ENCODE data around the gene TMEM258. TPM values are rescaled to one million over a fixed set of nuclear protein-coding genes. Genes with fewer than 3 reads are reported as not detected.

The TMEM258 gene
- total RNA-seq, 2 experiments from 2014 or later, result 162 to 170 TPM

- no peak overlapping the region for H3K4me3 Mint-ChIP-seq
- intact Hi-C loops (cut with micrococcal nuclease), result no loop called here
- DNase-seq (no peak), ATAC-seq (no peak)
- ChIA-PET POLR2A (interaction anchor here (0.8 kb wide), 1 partner anchor 10 kb away, joined by 3 read pairs; no protein-coding TSS in a partner anchor), CTCF (interaction anchor here (0.6 to 1.5 kb wide), 2 partner anchors 23 to 36 kb away, joined by 3 read pairs; no protein-coding TSS in a partner anchor)
- H3K27ac Mint-ChIP-seq, result no peak overlapping the region
- no peak for TF ChIP-seq CTCF (IDR thresholded peaks at IDR 0.05)
- no peaks in the 10 kb centered on the region for H3K4me1 Mint-ChIP-seq (ENCODE audit: low read depth)
- no peaks in the 10 kb centered on the region for H3K36me3 Mint-ChIP-seq (ENCODE audit: low read depth)
- H3K27me3 Mint-ChIP-seq, result no peaks in the 10 kb centered on the region
- H3K9me3 Mint-ChIP-seq, result no peaks in the 10 kb centered on the region
Measured at GRCh38 chr11:61769169-61769920, 23.1 kb downstream of the TMEM258 start.

- ATAC-seq, result no peak
Measured at GRCh38 chr11:61768376-61769076, 23.9 kb downstream of the TMEM258 start.

GRCh38 chr11:61766353-61766841 lies 26.0 kb downstream of the TMEM258 start:
- no peak for TF ChIP-seq CTCF (IDR thresholded peaks at IDR 0.05)
- ChIA-PET POLR2A (no interaction called here), CTCF (interaction anchor here (1.1 to 1.5 kb wide), 2 partner anchors 8 to 13 kb away, joined by 3 read pairs; no protein-coding TSS in a partner anchor)
- H3K9me3 Mint-ChIP-seq, result no peaks in the 10 kb centered on the region
- no peak for ATAC-seq
- no peak for DNase-seq
- H3K36me3 Mint-ChIP-seq (ENCODE audit: low read depth), result no peaks in the 10 kb centered on the region
- H3K4me3 Mint-ChIP-seq, result no peak overlapping the region
- intact Hi-C loops (cut with micrococcal nuclease), result no loop called here
- H3K27me3 Mint-ChIP-seq, result no peaks in the 10 kb centered on the region
- no peak overlapping the region for H3K27ac Mint-ChIP-seq
- no peaks in the 10 kb centered on the region for H3K4me1 Mint-ChIP-seq (ENCODE audit: low read depth)

More at GRCh38 chr11:61768376-61769076, 23.9 kb downstream of the TMEM258 start:
- POLR2A ChIA-PET, result interaction anchor here (0.8 kb wide), 1 partner anchor 11 kb away, joined by 3 read pairs; no protein-coding TSS in a partner anchor
- Mint-ChIP-seq H3K9me3 (no peaks in the 10 kb centered on the region), H3K27me3 (no peaks in the 10 kb centered on the region), H3K4me1 (ENCODE audit: low read depth) (no peaks in the 10 kb centered on the region), H3K4me3 (no peak overlapping the region), H3K36me3 (ENCODE audit: low read depth) (no peaks in the 10 kb centered on the region), H3K27ac (no peak overlapping the region)
- no peak for TF ChIP-seq CTCF (IDR thresholded peaks at IDR 0.05)
- CTCF ChIA-PET, result interaction anchor here (1.5 to 1.6 kb wide), 2 partner anchors 35 kb away, joined by 3 to 4 read pairs; no protein-coding TSS in a partner anchor
- no peak for DNase-seq
- intact Hi-C loops (cut with micrococcal nuclease), result no loop called here

GRCh38 chr11:61765550-61766253 lies 26.7 kb downstream of the TMEM258 start:
- Mint-ChIP-seq H3K4me3 (no peak overlapping the region), H3K9me3 (no peaks in the 10 kb centered on the region), H3K36me3 (ENCODE audit: low read depth) (no peaks in the 10 kb centered on the region), H3K4me1 (ENCODE audit: low read depth) (no peaks in the 10 kb centered on the region), H3K27me3 (no peaks in the 10 kb centered on the region), H3K27ac (no peak overlapping the region)
- POLR2A ChIA-PET, result no interaction called here
- intact Hi-C loops (cut with micrococcal nuclease), result no loop called here
- no peak for TF ChIP-seq CTCF (IDR thresholded peaks at IDR 0.05)
- ATAC-seq (no peak), DNase-seq (no peak)
- CTCF ChIA-PET, result interaction anchor here (1.2 kb wide), 1 partner anchor 11 kb away, joined by 3 read pairs; no protein-coding TSS in a partner anchor
